ENCODE measurements around the gene POU4F3. TPM values are rescaled to one million over a fixed set of nuclear protein-coding genes. Genes with fewer than 3 reads are reported as not detected.

The POU4F3 gene
- total and polyA plus RNA-seq, 2 of the 4 experiments (the other 2 are of a cell fraction) = 0.02 TPM; not detected in 1

DNA sequence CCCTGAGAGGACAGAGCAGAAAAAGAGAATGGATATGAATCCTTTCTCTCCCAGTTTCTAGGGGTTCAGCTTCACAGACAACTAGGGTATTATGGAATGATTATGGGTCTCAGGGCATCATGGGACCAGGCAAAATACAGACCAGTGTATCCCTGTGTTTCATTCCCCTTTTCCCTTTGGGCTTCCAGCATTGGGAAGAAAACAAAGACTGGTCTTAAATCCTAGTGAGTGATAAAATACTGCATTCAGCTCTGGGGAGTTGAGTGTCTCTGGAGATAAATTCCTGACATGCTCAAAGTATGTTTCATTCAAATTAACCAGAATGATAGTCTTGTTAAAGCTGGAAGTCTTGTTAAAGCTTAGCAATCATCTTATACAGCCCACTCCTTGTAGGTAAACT, 2.4 kb upstream of the POU4F3 start:
- DNase-seq = no peak
- peaks cover 81% of the 10 kb centered on the region for H3K27me3 ChIP-seq (ENCODE audit: control insufficient read depth, insufficient read depth, low read length)
- intact Hi-C loops (cut with micrococcal nuclease) = no loop called here

More for the DNA sequence above, 2.4 kb upstream of the POU4F3 start:
- Histone ChIP-seq H3K4me1 (ENCODE audit: control insufficient read depth, insufficient read depth, low read length) (no peaks in the 10 kb centered on the region), H3K9ac (ENCODE audit: low read depth, low read length) (no peak overlapping the region), H3K9me3 (ENCODE audit: control insufficient read depth, insufficient read depth, low read length) (no peaks in the 10 kb centered on the region), H4K91ac (ENCODE audit: insufficient read depth, low read depth, low read length) (no peak overlapping the region), H2AK5ac (ENCODE audit: low read depth, low read length) (no peak overlapping the region), H2AFZ (replicated peaks; ENCODE audit: low read length, poor library complexity) (no peak overlapping the region), H2AK9ac (replicated peaks; ENCODE audit: low read depth, low read length, poor library complexity) (no peak overlapping the region), H3K4me3 (ENCODE audit: insufficient read depth, low read depth, low read length) (no peak overlapping the region), H4K8ac (ENCODE audit: low read depth in 2 of 2, low read length in 2 of 2) (no peak overlapping the region), H3K4me2 (ENCODE audit: low read depth, low read length) (no peak overlapping the region), H3K18ac (ENCODE audit: low read depth, low read length) (no peak overlapping the region), H4K20me1 (ENCODE audit: insufficient read depth, low read length) (no peaks in the 10 kb centered on the region), H3K79me1 (ENCODE audit: low read depth in 1 of 2, low read length in 2 of 2) (no peaks in the 10 kb centered on the region), H3K23ac (ENCODE audit: low read depth, low read length) (no peak overlapping the region), H3K36me3 (ENCODE audit: control insufficient read depth, insufficient read depth, low read length) (no peaks in the 10 kb centered on the region), H2BK20ac (ENCODE audit: low read depth, low read length) (no peak overlapping the region), H3K14ac (replicated peaks; ENCODE audit: low read depth, low read length) (no peak overlapping the region), H3K56ac (ENCODE audit: extremely low read depth, insufficient read depth, low read length) (no peak overlapping the region), H3K4ac (ENCODE audit: low read depth, low read length) (no peak overlapping the region), H2BK15ac (ENCODE audit: low read depth, low read length) (no peak overlapping the region), H2BK5ac (ENCODE audit: low read depth, low read length, poor library complexity, severe bottlenecking) (no peak overlapping the region), H2BK120ac (ENCODE audit: low read depth, low read length) (no peak overlapping the region), H4K5ac (ENCODE audit: low read depth, low read length) (no peak overlapping the region), H3K27ac (ENCODE audit: insufficient read depth, low read length) (no peak overlapping the region), H3K9me1 (ENCODE audit: insufficient read depth, low read length) (no peaks in the 10 kb centered on the region)
- no peak for ATAC-seq (ENCODE audit: low read depth)
- ChIA-PET POLR2A (ENCODE audit: unreplicated experiment) (no interaction called here), CTCF (no interaction called here)
- dilution Hi-C loops (cut with HindIII; ENCODE audit: low sequenced_read_pairs, unreplicated experiment) (no loop called here), in situ Hi-C loops (cut with MboI; ENCODE audit: low sequenced_read_pairs) (no loop called here)
- BruUV-seq (replicated peaks) = no TSS peak
- no peak for TF ChIP-seq MXI1 (IDR thresholded peaks at IDR 0.05; ENCODE audit: borderline replicate concordance, low read depth, low read length)
- TF ChIP-seq CHD1 (IDR thresholded peaks at IDR 0.05; ENCODE audit: low read depth, low read length) = no peak
- no peak for TF ChIP-seq NFE2L2 (IDR thresholded peaks at IDR 0.05; ENCODE audit: low read depth, low read length)
- TF ChIP-seq SMC3 (IDR thresholded peaks at IDR 0.05; ENCODE audit: low read depth, low read length) = no peak
- no peak for TF ChIP-seq RAD21 (IDR thresholded peaks at IDR 0.05; ENCODE audit: low read length)
- no peak for TF ChIP-seq RFX5 (IDR thresholded peaks at IDR 0.05; ENCODE audit: low read depth, low read length)
- no peak for TF ChIP-seq RCOR1 (IDR thresholded peaks at IDR 0.05; ENCODE audit: insufficient replicate concordance, low read length)
- TF ChIP-seq MAFK (IDR thresholded peaks at IDR 0.05; ENCODE audit: low read depth, low read length) = no peak
- TF ChIP-seq, protein P1, sequence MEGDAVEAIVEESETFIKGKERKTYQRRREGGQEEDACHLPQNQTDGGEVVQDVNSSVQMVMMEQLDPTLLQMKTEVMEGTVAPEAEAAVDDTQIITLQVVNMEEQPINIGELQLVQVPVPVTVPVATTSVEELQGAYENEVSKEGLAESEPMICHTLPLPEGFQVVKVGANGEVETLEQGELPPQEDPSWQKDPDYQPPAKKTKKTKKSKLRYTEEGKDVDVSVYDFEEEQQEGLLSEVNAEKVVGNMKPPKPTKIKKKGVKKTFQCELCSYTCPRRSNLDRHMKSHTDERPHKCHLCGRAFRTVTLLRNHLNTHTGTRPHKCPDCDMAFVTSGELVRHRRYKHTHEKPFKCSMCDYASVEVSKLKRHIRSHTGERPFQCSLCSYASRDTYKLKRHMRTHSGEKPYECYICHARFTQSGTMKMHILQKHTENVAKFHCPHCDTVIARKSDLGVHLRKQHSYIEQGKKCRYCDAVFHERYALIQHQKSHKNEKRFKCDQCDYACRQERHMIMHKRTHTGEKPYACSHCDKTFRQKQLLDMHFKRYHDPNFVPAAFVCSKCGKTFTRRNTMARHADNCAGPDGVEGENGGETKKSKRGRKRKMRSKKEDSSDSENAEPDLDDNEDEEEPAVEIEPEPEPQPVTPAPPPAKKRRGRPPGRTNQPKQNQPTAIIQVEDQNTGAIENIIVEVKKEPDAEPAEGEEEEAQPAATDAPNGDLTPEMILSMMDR (conservative IDR thresholded peaks at IDR 0.05; ENCODE audit: low read depth, low read length) = no peak
- TF ChIP-seq, protein P2, sequence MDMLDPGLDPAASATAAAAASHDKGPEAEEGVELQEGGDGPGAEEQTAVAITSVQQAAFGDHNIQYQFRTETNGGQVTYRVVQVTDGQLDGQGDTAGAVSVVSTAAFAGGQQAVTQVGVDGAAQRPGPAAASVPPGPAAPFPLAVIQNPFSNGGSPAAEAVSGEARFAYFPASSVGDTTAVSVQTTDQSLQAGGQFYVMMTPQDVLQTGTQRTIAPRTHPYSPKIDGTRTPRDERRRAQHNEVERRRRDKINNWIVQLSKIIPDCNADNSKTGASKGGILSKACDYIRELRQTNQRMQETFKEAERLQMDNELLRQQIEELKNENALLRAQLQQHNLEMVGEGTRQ (IDR thresholded peaks at IDR 0.05; ENCODE audit: low read depth, low read length) = no peak
- TF ChIP-seq FOS (IDR thresholded peaks at IDR 0.05; ENCODE audit: low read depth, low read length) = no peak
- TF ChIP-seq CEBPB (IDR thresholded peaks at IDR 0.05; ENCODE audit: low read depth, low read length) = no peak
- TF ChIP-seq BHLHE40 (IDR thresholded peaks at IDR 0.05; ENCODE audit: low read depth, low read length) = no peak
- no peak for TF ChIP-seq MAZ (IDR thresholded peaks at IDR 0.05; ENCODE audit: borderline replicate concordance, low read depth, low read length)
- TF ChIP-seq, protein P3, sequence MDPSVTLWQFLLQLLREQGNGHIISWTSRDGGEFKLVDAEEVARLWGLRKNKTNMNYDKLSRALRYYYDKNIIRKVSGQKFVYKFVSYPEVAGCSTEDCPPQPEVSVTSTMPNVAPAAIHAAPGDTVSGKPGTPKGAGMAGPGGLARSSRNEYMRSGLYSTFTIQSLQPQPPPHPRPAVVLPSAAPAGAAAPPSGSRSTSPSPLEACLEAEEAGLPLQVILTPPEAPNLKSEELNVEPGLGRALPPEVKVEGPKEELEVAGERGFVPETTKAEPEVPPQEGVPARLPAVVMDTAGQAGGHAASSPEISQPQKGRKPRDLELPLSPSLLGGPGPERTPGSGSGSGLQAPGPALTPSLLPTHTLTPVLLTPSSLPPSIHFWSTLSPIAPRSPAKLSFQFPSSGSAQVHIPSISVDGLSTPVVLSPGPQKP (IDR thresholded peaks at IDR 0.05; ENCODE audit: borderline replicate concordance, low read depth, low read length) = no peak
- no peak for TF ChIP-seq POLR2A (IDR thresholded peaks at IDR 0.05; ENCODE audit: low read depth, low read length)

Data from IMR-90 (cell line).